ENCODE data around the gene GJB4. TPM values are rescaled to one million over a fixed set of nuclear protein-coding genes. Genes with fewer than 3 reads are reported as not detected.

GJB4 gene
- total and polyA plus RNA-seq, 2 donors (not counting 1 experiment from before 2014, with no cell fraction given): not detected

GRCh38 chr1:34778381-34778780 lies 18.8 kb downstream of the GJB4 start:
- no peak overlapping the region for H3K27ac ChIP-seq (ENCODE audit: low read length in 2 of 2)
- Mint-ChIP-seq H3K27ac (no peak overlapping the region), H3K27me3 (peaks cover 43% of the 10 kb centered on the region), H3K4me1 (peaks cover 7% of the 10 kb centered on the region), H3K9me3 (ENCODE audit: insufficient read depth) (no peaks in the 10 kb centered on the region), H3K4me3 (no peak overlapping the region)
- no peak overlapping the region for H3K9ac ChIP-seq (ENCODE audit: low read length)
- TF ChIP-seq CTCF (IDR thresholded peaks at IDR 0.05): no peak
- TF ChIP-seq EZH2 (IDR thresholded peaks at IDR 0.05; ENCODE audit: borderline replicate concordance, insufficient read depth, low read depth, low read length, poor library complexity, severe bottlenecking): no peak
- ChIA-PET CTCF (no interaction called here), POLR2A (no interaction called here)
- peaks cover 0 to 32% (median 10%) of the 10 kb centered on the region in 4 experiments for H3K27me3 ChIP-seq (replicated peaks in 1 of 4; ENCODE audit: control extremely low read depth in 1 of 4, control insufficient read depth in 3 of 4, insufficient read depth in 4 of 4, low read length in 3 of 4)
- intact Hi-C loops (cut with micrococcal nuclease): no loop called here
- WGBS (ENCODE audit: insufficient coverage): 78% methylated on average over 1 of the region's 6 CpGs
- H3K9me3 ChIP-seq (ENCODE audit: control extremely low read depth in 1 of 3, control insufficient read depth in 2 of 3, insufficient read depth in 1 of 3, low read length in 2 of 3): no peaks in the 10 kb centered on the region
- H3K79me2 ChIP-seq (ENCODE audit: control insufficient read depth, insufficient read depth, low read length): no peaks in the 10 kb centered on the region
- no peaks in the 10 kb centered on the region for H4K20me1 ChIP-seq (ENCODE audit: control insufficient read depth, insufficient read depth, low read length, poor library complexity, severe bottlenecking)
- ATAC-seq (ENCODE audit: low read depth) (no peak), DNase-seq (no peak)
- no peak overlapping the region for H3K4me3 ChIP-seq (ENCODE audit: control extremely low read depth in 1 of 5, extremely low read depth in 1 of 5, insufficient read depth in 1 of 5, low read depth in 2 of 5, low read length in 4 of 5)
- H3K4me2 ChIP-seq (replicated peaks; ENCODE audit: low read depth, low read length, poor library complexity, severe bottlenecking): no peak overlapping the region
- H3K4me1 ChIP-seq (ENCODE audit: control insufficient read depth in 2 of 2, insufficient read depth in 2 of 2, low read length in 2 of 2): peaks cover 2 to 13% of the 10 kb centered on the region in 2 donors
- H2AFZ ChIP-seq (ENCODE audit: insufficient read depth, low read depth, low read length, poor library complexity, severe bottlenecking): no peak overlapping the region
- no peaks in the 10 kb centered on the region for H3K36me3 ChIP-seq (replicated peaks in 1 of 2; ENCODE audit: control extremely low read depth in 1 of 2, control insufficient read depth in 1 of 2, extremely low read depth in 1 of 2, insufficient read depth in 2 of 2, low read length in 1 of 2)

GRCh38 chr1:34779005-34779404 lies 19.5 kb downstream of the GJB4 start:
- Histone ChIP-seq H3K9ac (ENCODE audit: low read length) (no peak overlapping the region), H3K27me3 (replicated peaks in 1 of 4; ENCODE audit: control extremely low read depth in 1 of 4, control insufficient read depth in 3 of 4, insufficient read depth in 4 of 4, low read length in 3 of 4) (peaks cover 0 to 38% (median 10%) of the 10 kb centered on the region in 4 experiments), H3K9me3 (ENCODE audit: control extremely low read depth in 1 of 3, control insufficient read depth in 2 of 3, insufficient read depth in 1 of 3, low read length in 2 of 3) (no peaks in the 10 kb centered on the region), H3K4me3 (ENCODE audit: control extremely low read depth in 1 of 5, extremely low read depth in 1 of 5, insufficient read depth in 1 of 5, low read depth in 2 of 5, low read length in 4 of 5) (no peak overlapping the region), H4K20me1 (ENCODE audit: control insufficient read depth, insufficient read depth, low read length, poor library complexity, severe bottlenecking) (no peaks in the 10 kb centered on the region), H3K27ac (ENCODE audit: low read length in 2 of 2) (no peak overlapping the region), H3K36me3 (replicated peaks in 1 of 2; ENCODE audit: control extremely low read depth in 1 of 2, control insufficient read depth in 1 of 2, extremely low read depth in 1 of 2, insufficient read depth in 2 of 2, low read length in 1 of 2) (no peaks in the 10 kb centered on the region), H2AFZ (ENCODE audit: insufficient read depth, low read depth, low read length, poor library complexity, severe bottlenecking) (no peak overlapping the region), H3K4me2 (replicated peaks; ENCODE audit: low read depth, low read length, poor library complexity, severe bottlenecking) (no peak overlapping the region), H3K79me2 (ENCODE audit: control insufficient read depth, insufficient read depth, low read length) (no peaks in the 10 kb centered on the region), H3K4me1 (ENCODE audit: control insufficient read depth in 2 of 2, insufficient read depth in 2 of 2, low read length in 2 of 2) (peaks cover 2 to 13% of the 10 kb centered on the region in 2 donors)
- DNase-seq: no peak
- Mint-ChIP-seq H3K27ac (no peak overlapping the region), H3K9me3 (ENCODE audit: insufficient read depth) (no peaks in the 10 kb centered on the region), H3K4me1 (peaks cover 7% of the 10 kb centered on the region), H3K4me3 (no peak overlapping the region), H3K27me3 (peaks cover 47% of the 10 kb centered on the region)
- no peak for ATAC-seq (ENCODE audit: low read depth)
- intact Hi-C loops (cut with micrococcal nuclease): no loop called here
- WGBS (ENCODE audit: insufficient coverage): no CpG with 5 or more reads among the region's 5 CpGs
- TF ChIP-seq CTCF (IDR thresholded peaks at IDR 0.05) (no peak), EZH2 (IDR thresholded peaks at IDR 0.05; ENCODE audit: borderline replicate concordance, insufficient read depth, low read depth, low read length, poor library complexity, severe bottlenecking) (no peak)
- ChIA-PET CTCF (interaction anchor here (0.6 kb wide), 1 partner anchor 180 kb away, joined by 3 read pairs; no protein-coding TSS in a partner anchor), POLR2A (no interaction called here)

All from B cell (primary cell).